ENCODE data around the gene PFDN6. TPM values are rescaled to one million over a fixed set of nuclear protein-coding genes. Genes with fewer than 3 reads are reported as not detected.

Gene PFDN6
- total and polyA plus RNA-seq, 9 of the 15 experiments (the other 6 are each of a cell fraction or from before 2014, with no cell fraction given) = 6.8 to 475 (median 216) TPM

DNA sequence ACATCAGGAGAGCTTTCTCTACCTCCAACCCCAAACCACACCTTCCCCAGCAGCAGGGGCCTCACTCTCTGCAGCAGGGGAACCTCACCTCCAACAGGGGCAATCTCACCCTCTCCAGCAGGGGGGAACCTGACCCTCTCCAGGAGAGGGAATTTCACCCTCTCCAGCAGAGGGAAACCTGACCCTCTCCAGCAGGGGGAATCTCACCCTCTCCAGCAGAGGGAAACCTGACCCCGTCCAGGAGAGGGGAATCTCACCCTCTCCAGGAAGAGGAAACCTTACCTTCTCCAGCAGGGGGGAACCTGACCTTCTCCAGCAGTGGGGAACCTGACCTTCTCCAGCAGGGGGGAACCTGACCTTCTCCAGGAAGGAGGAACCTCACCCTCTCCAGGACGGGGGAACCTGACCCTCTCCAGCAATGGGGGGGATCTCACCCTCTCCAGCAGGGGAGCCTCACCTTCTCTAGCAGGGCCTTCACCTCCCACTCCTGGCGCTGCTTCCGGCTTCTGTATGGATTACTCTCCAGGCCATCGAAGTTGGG lies 9.4 kb upstream of the PFDN6 start (continued):
- TF ChIP-seq, protein P1, sequence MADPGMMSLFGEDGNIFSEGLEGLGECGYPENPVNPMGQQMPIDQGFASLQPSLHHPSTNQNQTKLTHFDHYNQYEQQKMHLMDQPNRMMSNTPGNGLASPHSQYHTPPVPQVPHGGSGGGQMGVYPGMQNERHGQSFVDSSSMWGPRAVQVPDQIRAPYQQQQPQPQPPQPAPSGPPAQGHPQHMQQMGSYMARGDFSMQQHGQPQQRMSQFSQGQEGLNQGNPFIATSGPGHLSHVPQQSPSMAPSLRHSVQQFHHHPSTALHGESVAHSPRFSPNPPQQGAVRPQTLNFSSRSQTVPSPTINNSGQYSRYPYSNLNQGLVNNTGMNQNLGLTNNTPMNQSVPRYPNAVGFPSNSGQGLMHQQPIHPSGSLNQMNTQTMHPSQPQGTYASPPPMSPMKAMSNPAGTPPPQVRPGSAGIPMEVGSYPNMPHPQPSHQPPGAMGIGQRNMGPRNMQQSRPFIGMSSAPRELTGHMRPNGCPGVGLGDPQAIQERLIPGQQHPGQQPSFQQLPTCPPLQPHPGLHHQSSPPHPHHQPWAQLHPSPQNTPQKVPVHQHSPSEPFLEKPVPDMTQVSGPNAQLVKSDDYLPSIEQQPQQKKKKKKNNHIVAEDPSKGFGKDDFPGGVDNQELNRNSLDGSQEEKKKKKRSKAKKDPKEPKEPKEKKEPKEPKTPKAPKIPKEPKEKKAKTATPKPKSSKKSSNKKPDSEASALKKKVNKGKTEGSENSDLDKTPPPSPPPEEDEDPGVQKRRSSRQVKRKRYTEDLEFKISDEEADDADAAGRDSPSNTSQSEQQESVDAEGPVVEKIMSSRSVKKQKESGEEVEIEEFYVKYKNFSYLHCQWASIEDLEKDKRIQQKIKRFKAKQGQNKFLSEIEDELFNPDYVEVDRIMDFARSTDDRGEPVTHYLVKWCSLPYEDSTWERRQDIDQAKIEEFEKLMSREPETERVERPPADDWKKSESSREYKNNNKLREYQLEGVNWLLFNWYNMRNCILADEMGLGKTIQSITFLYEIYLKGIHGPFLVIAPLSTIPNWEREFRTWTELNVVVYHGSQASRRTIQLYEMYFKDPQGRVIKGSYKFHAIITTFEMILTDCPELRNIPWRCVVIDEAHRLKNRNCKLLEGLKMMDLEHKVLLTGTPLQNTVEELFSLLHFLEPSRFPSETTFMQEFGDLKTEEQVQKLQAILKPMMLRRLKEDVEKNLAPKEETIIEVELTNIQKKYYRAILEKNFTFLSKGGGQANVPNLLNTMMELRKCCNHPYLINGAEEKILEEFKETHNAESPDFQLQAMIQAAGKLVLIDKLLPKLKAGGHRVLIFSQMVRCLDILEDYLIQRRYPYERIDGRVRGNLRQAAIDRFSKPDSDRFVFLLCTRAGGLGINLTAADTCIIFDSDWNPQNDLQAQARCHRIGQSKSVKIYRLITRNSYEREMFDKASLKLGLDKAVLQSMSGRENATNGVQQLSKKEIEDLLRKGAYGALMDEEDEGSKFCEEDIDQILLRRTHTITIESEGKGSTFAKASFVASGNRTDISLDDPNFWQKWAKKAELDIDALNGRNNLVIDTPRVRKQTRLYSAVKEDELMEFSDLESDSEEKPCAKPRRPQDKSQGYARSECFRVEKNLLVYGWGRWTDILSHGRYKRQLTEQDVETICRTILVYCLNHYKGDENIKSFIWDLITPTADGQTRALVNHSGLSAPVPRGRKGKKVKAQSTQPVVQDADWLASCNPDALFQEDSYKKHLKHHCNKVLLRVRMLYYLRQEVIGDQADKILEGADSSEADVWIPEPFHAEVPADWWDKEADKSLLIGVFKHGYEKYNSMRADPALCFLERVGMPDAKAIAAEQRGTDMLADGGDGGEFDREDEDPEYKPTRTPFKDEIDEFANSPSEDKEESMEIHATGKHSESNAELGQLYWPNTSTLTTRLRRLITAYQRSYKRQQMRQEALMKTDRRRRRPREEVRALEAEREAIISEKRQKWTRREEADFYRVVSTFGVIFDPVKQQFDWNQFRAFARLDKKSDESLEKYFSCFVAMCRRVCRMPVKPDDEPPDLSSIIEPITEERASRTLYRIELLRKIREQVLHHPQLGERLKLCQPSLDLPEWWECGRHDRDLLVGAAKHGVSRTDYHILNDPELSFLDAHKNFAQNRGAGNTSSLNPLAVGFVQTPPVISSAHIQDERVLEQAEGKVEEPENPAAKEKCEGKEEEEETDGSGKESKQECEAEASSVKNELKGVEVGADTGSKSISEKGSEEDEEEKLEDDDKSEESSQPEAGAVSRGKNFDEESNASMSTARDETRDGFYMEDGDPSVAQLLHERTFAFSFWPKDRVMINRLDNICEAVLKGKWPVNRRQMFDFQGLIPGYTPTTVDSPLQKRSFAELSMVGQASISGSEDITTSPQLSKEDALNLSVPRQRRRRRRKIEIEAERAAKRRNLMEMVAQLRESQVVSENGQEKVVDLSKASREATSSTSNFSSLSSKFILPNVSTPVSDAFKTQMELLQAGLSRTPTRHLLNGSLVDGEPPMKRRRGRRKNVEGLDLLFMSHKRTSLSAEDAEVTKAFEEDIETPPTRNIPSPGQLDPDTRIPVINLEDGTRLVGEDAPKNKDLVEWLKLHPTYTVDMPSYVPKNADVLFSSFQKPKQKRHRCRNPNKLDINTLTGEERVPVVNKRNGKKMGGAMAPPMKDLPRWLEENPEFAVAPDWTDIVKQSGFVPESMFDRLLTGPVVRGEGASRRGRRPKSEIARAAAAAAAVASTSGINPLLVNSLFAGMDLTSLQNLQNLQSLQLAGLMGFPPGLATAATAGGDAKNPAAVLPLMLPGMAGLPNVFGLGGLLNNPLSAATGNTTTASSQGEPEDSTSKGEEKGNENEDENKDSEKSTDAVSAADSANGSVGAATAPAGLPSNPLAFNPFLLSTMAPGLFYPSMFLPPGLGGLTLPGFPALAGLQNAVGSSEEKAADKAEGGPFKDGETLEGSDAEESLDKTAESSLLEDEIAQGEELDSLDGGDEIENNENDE (IDR thresholded peaks at IDR 0.05; ENCODE audit: low read depth, low read length) = no peak
- TF ChIP-seq HSF4 (CRISPR knock-in tag; IDR thresholded peaks at IDR 0.05; ENCODE audit: borderline replicate concordance) = no peak
- TF ChIP-seq SIX5 (IDR thresholded peaks at IDR 0.05; ENCODE audit: borderline replicate concordance in 1 of 2, insufficient read depth in 1 of 2, low read depth in 1 of 2, low read length in 2 of 2) = no peak
- TF ChIP-seq IFI16 (CRISPR knock-in tag; IDR thresholded peaks at IDR 0.05) = no peak
- TF ChIP-seq ZFP30 (CRISPR knock-in tag; IDR thresholded peaks at IDR 0.05; ENCODE audit: borderline replicate concordance) = no peak
- TF ChIP-seq EP300 (IDR thresholded peaks at IDR 0.05; ENCODE audit: low read length) = peak; percentile 21; the same call in 1 of the 2 replicates
- no peak for TF ChIP-seq SNRNP70 (optimal IDR thresholded peaks at IDR 0.05; ENCODE audit: low read depth, low read length)
- TF ChIP-seq ZNF253 (CRISPR knock-in tag; conservative IDR thresholded peaks at IDR 0.05) = no peak
- TF ChIP-seq, protein P2, sequence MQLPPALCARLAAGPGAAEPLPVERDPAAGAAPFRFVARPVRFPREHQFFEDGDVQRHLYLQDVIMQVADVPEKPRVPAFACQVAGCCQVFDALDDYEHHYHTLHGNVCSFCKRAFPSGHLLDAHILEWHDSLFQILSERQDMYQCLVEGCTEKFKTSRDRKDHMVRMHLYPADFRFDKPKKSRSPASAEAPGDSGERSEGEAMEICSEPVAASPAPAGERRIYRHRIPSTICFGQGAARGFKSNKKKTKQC (CRISPR knock-in tag; IDR thresholded peaks at IDR 0.05) = no peak
- TF ChIP-seq ZNF143 (CRISPR knock-in tag; IDR thresholded peaks at IDR 0.05) = no peak
- TF ChIP-seq MEF2A (IDR thresholded peaks at IDR 0.05; ENCODE audit: control insufficient read depth, low read depth, low read length) = peak; percentile 43; the same call in 1 of the 2 replicates
- TF ChIP-seq ILF3 (IDR thresholded peaks at IDR 0.05; ENCODE audit: borderline replicate concordance) = no peak
- no peak for TF ChIP-seq SRSF9 (IDR thresholded peaks at IDR 0.05; ENCODE audit: borderline replicate concordance, low read depth, low read length)
- TF ChIP-seq ELF2 (CRISPR knock-in tag; IDR thresholded peaks at IDR 0.05) = no peak
- TF ChIP-seq, protein P3, sequence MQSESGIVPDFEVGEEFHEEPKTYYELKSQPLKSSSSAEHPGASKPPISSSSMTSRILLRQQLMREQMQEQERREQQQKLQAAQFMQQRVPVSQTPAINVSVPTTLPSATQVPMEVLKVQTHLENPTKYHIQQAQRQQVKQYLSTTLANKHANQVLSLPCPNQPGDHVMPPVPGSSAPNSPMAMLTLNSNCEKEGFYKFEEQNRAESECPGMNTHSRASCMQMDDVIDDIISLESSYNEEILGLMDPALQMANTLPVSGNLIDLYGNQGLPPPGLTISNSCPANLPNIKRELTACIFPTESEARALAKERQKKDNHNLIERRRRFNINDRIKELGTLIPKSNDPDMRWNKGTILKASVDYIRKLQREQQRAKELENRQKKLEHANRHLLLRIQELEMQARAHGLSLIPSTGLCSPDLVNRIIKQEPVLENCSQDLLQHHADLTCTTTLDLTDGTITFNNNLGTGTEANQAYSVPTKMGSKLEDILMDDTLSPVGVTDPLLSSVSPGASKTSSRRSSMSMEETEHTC (IDR thresholded peaks at IDR 0.05) = no peak
- TF ChIP-seq ZNF140 (CRISPR knock-in tag; IDR thresholded peaks at IDR 0.05) = no peak

All from K562 (cell line).